CD4-positive, CD25-positive, alpha-beta regulatory T cell (primary cell): ENCODE data around the gene HLA-DQB1. TPM values are rescaled to one million over a fixed set of nuclear protein-coding genes. Genes with fewer than 3 reads are reported as not detected.

Experiments
- ATAC-seq, 2 donors: fragments of 150-1000 bp; cut with Tn5 transposase; one replicate each; pipeline ENCODE4 v1.10.0; 2021; ENCODE audit warnings: low read depth in 2 of 2, moderate number of reproducible peaks in 2 of 2, moderate library complexity in 1 of 2
- DNase-seq, 3 donors: peaks; one replicate each; pipeline versions ENCODE4 v3.0.0 to v3.0.0-alpha.2; 2012 to 2022; ENCODE audit warnings: mixed read lengths in 1 of 3
- H3K27ac ChIP-seq: one replicate; pipeline ENCODE4 v1.7.0; 2013; ENCODE audit warnings: mild to moderate bottlenecking, low read length; ENCODE audit not compliant: insufficient read depth, poor library complexity, severe bottlenecking
- H3K27me3 ChIP-seq: one replicate; pipeline ENCODE4 v1.7.0; 2013; ENCODE audit warnings: low read length; ENCODE audit not compliant: control insufficient read depth, insufficient read depth
- H3K36me3 ChIP-seq: one replicate; pipeline ENCODE4 v1.7.0; 2013; ENCODE audit warnings: mild to moderate bottlenecking, low read length, moderate library complexity; ENCODE audit not compliant: control insufficient read depth, insufficient read depth
- H3K4me1 ChIP-seq: 2 replicates; pipeline ENCODE4 v1.7.0; 2013; ENCODE audit warnings: mild to moderate bottlenecking, low read length; ENCODE audit not compliant: insufficient read depth, control insufficient read depth, poor library complexity, severe bottlenecking
- H3K4me3 ChIP-seq: one replicate; pipeline ENCODE4 v1.7.0; 2013; ENCODE audit warnings: low read depth, mild to moderate bottlenecking, low read length, moderate library complexity
- H3K9me3 ChIP-seq, 2 experiments: 1 replicate in 1 of 2; 2 replicates in 1 of 2; pipeline ENCODE4 v1.7.0; 2013; ENCODE audit warnings: low read length in 2 of 2, mild to moderate bottlenecking in 1 of 2, moderate library complexity in 1 of 2; ENCODE audit not compliant: control insufficient read depth in 2 of 2
- H3K27ac Mint-ChIP-seq, 3 donors: one replicate each; pipeline ENCODE4 v1.8.0; 2020 to 2022; ENCODE audit warnings: mild to moderate bottlenecking in 3 of 3, mixed read lengths in 3 of 3, moderate library complexity in 2 of 3
- H3K27me3 Mint-ChIP-seq: one replicate; pipeline ENCODE4 v1.8.0; 2022; ENCODE audit warnings: mild to moderate bottlenecking, mixed read lengths
- H3K36me3 Mint-ChIP-seq: one replicate; pipeline ENCODE4 v1.8.0; 2020; ENCODE audit warnings: mixed read lengths
- H3K4me1 Mint-ChIP-seq, 4 donors: one replicate each; pipeline ENCODE4 v1.8.0; 2020 to 2022; ENCODE audit warnings: mixed read lengths in 4 of 4, mild to moderate bottlenecking in 1 of 4
- H3K4me3 Mint-ChIP-seq, 4 donors: one replicate each; pipeline ENCODE4 v1.8.0; 2020 to 2022; ENCODE audit warnings: mild to moderate bottlenecking in 4 of 4, mixed read lengths in 4 of 4, moderate library complexity in 3 of 4
- H3K9me3 Mint-ChIP-seq, 7 donors: one replicate each; pipeline ENCODE4 v1.8.0; 2020 to 2022; ENCODE audit warnings: mixed read lengths in 7 of 7, mild to moderate bottlenecking in 3 of 7, moderate library complexity in 2 of 7
- polyA plus RNA-seq, 4 donors: library from polyadenylated mRNA; unstranded; fragments of 300-500 nt; fragmentation: Illumina TruSeq; gene quantifications; one replicate each; pipeline ENCODE4 v1.2.3, GENCODE V29; 2021
- total RNA-seq: library from RNA; stranded (reverse); gene quantifications from one replicate; pipeline ENCODE4 v1.2.3, GENCODE V29; 2022

HLA-DQB1 gene
- total and polyA plus RNA-seq, 5 donors from 2014 or later, result 6.1 to 234 (median 142) TPM

DNA sequence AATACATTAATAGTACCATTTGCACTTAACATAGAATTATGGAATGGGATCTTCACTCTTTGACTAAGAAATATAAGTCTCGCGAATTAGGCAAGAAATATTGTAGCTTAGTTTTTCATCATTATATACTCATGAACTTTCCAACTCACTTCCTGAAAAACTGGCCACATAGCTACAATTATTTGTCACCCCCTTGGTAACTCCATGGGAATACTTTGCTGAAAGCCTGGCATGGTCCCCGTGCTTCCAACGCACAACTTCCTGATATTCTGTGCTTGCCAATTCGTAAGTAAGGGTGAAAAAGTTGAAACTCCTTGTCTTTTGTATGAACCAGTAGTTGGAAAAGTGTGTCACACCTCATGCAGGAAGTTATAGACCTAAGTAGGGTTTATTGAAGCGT, 53.0 kb downstream of the HLA-DQB1 start:
- ATAC-seq (no peak), DNase-seq (no peak)
- H3K4me1 Mint-ChIP-seq, result peaks cover 0 to 11% (median 7%) of the 10 kb centered on the region in 4 donors
- H3K36me3 Mint-ChIP-seq, result no peaks in the 10 kb centered on the region
- peaks cover 0 to 9% (median 2%) of the 10 kb centered on the region in 7 donors for H3K9me3 Mint-ChIP-seq
- no peaks in the 10 kb centered on the region for H3K27me3 Mint-ChIP-seq
- Histone ChIP-seq H3K4me3 (no peak overlapping the region), H3K27ac (no peak overlapping the region), H3K4me1 (peaks cover 7% of the 10 kb centered on the region), H3K27me3 (no peaks in the 10 kb centered on the region), H3K36me3 (no peaks in the 10 kb centered on the region), H3K9me3 (no peaks in the 10 kb centered on the region)
- H3K27ac Mint-ChIP-seq, result peak overlapping the region in 1 of 3 donors; percentile 10
- no peak overlapping the region for H3K4me3 Mint-ChIP-seq

DNA sequence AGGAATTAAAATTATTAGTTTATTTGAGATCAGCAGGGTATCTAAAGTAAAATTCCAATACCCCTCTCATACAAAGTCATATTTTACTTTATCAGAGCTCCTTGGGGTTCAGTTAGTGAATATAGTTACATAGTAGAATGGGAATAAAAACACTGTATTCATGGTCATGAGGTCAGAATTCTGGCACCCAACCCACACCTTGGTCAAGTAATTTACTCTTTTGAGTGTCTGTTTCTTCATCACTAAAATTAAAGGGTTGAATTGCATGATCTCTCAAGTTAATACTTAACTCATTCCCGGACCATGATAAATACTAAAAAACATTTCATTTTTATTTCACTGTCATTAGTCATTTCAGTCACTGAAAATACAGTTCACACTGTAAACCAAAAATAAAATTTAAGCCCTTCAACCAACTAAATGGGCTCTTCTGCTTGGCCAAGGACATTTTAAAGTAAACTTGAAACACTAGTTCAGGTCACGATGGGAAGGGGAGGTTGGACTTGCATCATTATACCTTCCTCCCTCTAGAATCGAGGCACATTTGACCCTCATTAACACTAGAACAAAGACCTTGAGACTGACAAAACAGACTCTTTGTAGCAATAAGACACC, 55.7 kb downstream of the HLA-DQB1 start:
- DNase-seq, result no peak
- Histone ChIP-seq H3K9me3 (no peaks in the 10 kb centered on the region), H3K4me3 (peak overlapping the region; percentile 77), H3K27ac (peak overlapping the region; percentile 93), H3K27me3 (no peaks in the 10 kb centered on the region), H3K36me3 (no peaks in the 10 kb centered on the region), H3K4me1 (peaks cover 7% of the 10 kb centered on the region)
- Mint-ChIP-seq H3K4me1 (peaks cover 0 to 8% (median 6%) of the 10 kb centered on the region in 4 donors), H3K27me3 (no peaks in the 10 kb centered on the region), H3K9me3 (peaks cover 0 to 3% (median 0%) of the 10 kb centered on the region in 7 donors), H3K27ac (peak overlapping the region in 1 of 3 donors; percentile 17), H3K36me3 (no peaks in the 10 kb centered on the region), H3K4me3 (peak overlapping the region in 1 of 4 donors; percentile 5)
- no peak for ATAC-seq

DNA sequence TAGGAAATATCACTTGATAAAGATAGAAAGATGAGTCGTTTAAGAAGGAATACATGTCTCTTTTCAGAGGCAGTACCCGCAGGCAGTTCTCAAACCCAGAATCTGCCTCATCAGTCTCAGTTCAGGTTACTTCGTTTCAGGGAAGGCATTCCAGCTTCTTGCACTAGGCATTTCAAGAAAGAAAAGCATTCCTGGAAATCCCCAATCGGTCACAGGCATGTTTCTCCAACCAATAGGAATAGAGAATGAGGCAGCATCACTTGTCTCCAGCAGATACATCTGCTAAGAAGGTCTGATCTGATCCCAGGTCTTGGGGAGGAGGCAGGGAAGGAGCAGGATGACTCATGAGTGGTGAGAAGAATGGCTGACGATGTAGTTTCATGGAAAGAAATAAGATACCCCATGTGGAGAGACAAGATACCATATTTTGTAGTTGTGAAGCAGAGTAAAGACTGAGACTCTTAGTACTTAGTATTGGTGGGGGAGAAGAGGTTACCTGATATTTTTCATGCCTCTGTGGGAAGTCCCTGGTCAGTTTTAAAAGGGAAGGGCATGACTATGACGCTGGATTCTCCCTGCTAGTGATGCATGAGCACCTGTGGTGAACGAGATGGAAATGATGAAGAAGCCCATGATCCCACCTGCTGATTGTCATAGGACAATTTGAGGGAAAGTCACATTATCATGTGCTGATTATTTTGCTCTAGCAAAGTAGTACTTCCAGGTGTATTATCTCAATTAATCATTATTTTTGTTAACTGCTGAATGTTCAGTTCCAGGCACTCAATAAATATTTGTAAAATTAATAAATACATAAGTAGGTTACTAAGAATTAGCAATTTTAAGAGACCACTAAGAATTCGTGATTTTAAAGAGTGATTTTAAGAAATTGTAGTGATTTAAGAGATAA, 56.5 kb downstream of the HLA-DQB1 start:
- H3K4me1 ChIP-seq, result peaks cover 7% of the 10 kb centered on the region
- H3K27me3 ChIP-seq, result no peaks in the 10 kb centered on the region
- no peaks in the 10 kb centered on the region for H3K9me3 ChIP-seq
- H3K4me3 ChIP-seq, result peak overlapping the region; percentile 77
- Mint-ChIP-seq H3K9me3 (peaks cover 0 to under 1% (median 0%) of the 10 kb centered on the region in 7 donors), H3K4me3 (peak overlapping the region in 1 of 4 donors; percentile 5), H3K36me3 (no peaks in the 10 kb centered on the region), H3K27me3 (no peaks in the 10 kb centered on the region), H3K4me1 (peaks cover 0 to 7% (median 4%) of the 10 kb centered on the region in 4 donors), H3K27ac (no peak overlapping the region)
- ATAC-seq, result peak; percentile 93 to 98
- no peaks in the 10 kb centered on the region for H3K36me3 ChIP-seq
- peak; percentile 70 to 95 (median 72) for DNase-seq
- H3K27ac ChIP-seq, result peak overlapping the region; percentile 93

Other genes with a start within 250 kb of the HLA-DQB1 start
- 100 TPM for gene HLA-DRA, start 226.8 kb downstream of the HLA-DQB1 start, total RNA-seq
- 100 to 1,000 TPM; 118 to 296 (median 179) TPM for gene HLA-DRA, start 226.8 kb downstream of the HLA-DQB1 start, polyA plus RNA-seq
- 57.6 TPM for gene HLA-DRB5, start 136.4 kb downstream of the HLA-DQB1 start, total RNA-seq
- gene HLA-DRB5, start 136.4 kb downstream of the HLA-DQB1 start, polyA plus RNA-seq, result 10 to 100 TPM in 1 of 4 donors, 1 to 10 TPM in 3; 2.7 to 39.2 (median 3.1) TPM
- 186 TPM for gene HLA-DRB1, start 76.8 kb downstream of the HLA-DQB1 start, total RNA-seq
- 100 to 1,000 TPM in 3 of 4 donors, 10 to 100 TPM in 1; 95.6 to 306 (median 262) TPM for gene HLA-DRB1, start 76.8 kb downstream of the HLA-DQB1 start, polyA plus RNA-seq
- gene HLA-DQA1, start 29.3 kb downstream of the HLA-DQB1 start, total RNA-seq, result 20.3 TPM
- gene HLA-DQA1, start 29.3 kb downstream of the HLA-DQB1 start, polyA plus RNA-seq, result 10 to 100 TPM in 3 of 4 donors, 1 to 10 TPM in 1; 4.2 to 86.7 (median 21.8) TPM
- gene HLA-DQA2, start 74.7 kb upstream of the HLA-DQB1 start, total RNA-seq, result 0.32 TPM
- gene HLA-DQA2, start 74.7 kb upstream of the HLA-DQB1 start, polyA plus RNA-seq, result 1 to 10 TPM in 3 of 4 donors, not detected in 1; 1.5 to 2.8 (median 2.2) TPM
- 5.4 TPM for gene HLA-DQB2, start 96.9 kb upstream of the HLA-DQB1 start, total RNA-seq
- 1 to 10 TPM in 2 of 4 donors, not detected in 2; 3.7 to 3.8 TPM for gene HLA-DQB2, start 96.9 kb upstream of the HLA-DQB1 start, polyA plus RNA-seq
- gene HLA-DOB, start 150.3 kb upstream of the HLA-DQB1 start, total RNA-seq, result 6.8 TPM
- gene HLA-DOB, start 150.3 kb upstream of the HLA-DQB1 start, polyA plus RNA-seq, result 1 to 10 TPM in 2 of 4 donors, under 1 TPM in 2; 0.31 to 4.3 (median 1.6) TPM
- 165 TPM for gene TAP2, start 172.1 kb upstream of the HLA-DQB1 start, total RNA-seq
- 10 to 100 TPM in 3 of 4 donors, 1 to 10 TPM in 1; 7.2 to 56.3 (median 31.9) TPM for gene TAP2, start 172.1 kb upstream of the HLA-DQB1 start, polyA plus RNA-seq
- gene PSMB8, start 177.4 kb upstream of the HLA-DQB1 start, total RNA-seq, result 185 TPM
- gene PSMB8, start 177.4 kb upstream of the HLA-DQB1 start, polyA plus RNA-seq, result 100 to 1,000 TPM; 462 to 803 (median 547) TPM
- gene TAP1, start 187.0 kb upstream of the HLA-DQB1 start, total RNA-seq, result 220 TPM
- 100 to 1,000 TPM; 386 to 477 (median 440) TPM for gene TAP1, start 187.0 kb upstream of the HLA-DQB1 start, polyA plus RNA-seq
- 148 TPM for gene PSMB9, start 187.5 kb upstream of the HLA-DQB1 start, total RNA-seq
- gene PSMB9, start 187.5 kb upstream of the HLA-DQB1 start, polyA plus RNA-seq, result 100 to 1,000 TPM; 503 to 896 (median 615) TPM